ENCODE measurements around the gene AGK. TPM values are rescaled to one million over a fixed set of nuclear protein-coding genes. Genes with fewer than 3 reads are reported as not detected.

The AGK gene
- total RNA-seq, 4 donors from 2014 or later = 9.8 to 20.1 (median 14.9) TPM

DNA sequence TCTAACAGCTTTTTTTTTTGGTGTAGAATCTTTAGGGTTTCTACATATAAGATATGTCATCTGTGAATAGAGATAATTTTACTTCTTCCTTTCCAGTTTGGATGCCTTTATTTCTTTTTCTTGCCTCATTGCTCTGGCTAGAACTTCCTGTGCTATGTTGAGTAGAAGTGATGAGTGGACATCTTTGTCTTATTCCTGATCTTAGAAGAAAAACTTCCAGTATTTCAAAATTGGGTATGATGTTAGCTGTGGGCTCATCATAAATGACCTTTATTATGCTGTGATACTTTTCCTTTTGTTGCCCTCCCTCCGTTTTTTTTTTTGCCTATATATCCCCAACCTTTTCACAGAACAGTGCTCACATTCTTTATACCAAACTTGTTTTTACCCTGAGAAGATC, 8.8 kb downstream of the AGK start:
- WGBS, 2 donors = 95 to 97% methylated on average over 1 of the region's 1 CpG
- TF ChIP-seq POLR2A (IDR thresholded peaks at IDR 0.05) = no peak
- TF ChIP-seq, protein P1, sequence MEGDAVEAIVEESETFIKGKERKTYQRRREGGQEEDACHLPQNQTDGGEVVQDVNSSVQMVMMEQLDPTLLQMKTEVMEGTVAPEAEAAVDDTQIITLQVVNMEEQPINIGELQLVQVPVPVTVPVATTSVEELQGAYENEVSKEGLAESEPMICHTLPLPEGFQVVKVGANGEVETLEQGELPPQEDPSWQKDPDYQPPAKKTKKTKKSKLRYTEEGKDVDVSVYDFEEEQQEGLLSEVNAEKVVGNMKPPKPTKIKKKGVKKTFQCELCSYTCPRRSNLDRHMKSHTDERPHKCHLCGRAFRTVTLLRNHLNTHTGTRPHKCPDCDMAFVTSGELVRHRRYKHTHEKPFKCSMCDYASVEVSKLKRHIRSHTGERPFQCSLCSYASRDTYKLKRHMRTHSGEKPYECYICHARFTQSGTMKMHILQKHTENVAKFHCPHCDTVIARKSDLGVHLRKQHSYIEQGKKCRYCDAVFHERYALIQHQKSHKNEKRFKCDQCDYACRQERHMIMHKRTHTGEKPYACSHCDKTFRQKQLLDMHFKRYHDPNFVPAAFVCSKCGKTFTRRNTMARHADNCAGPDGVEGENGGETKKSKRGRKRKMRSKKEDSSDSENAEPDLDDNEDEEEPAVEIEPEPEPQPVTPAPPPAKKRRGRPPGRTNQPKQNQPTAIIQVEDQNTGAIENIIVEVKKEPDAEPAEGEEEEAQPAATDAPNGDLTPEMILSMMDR (IDR thresholded peaks at IDR 0.05) = no peak
- intact Hi-C loops (cut with DNase I; ENCODE audit: low total_unique reads) = no loop called here
- no peak overlapping the region for H3K4me3 ChIP-seq (ENCODE audit: low read depth, poor library complexity, severe bottlenecking)
- DNase-seq (ENCODE audit: low spot score in 2 of 2) = no peak

DNA sequence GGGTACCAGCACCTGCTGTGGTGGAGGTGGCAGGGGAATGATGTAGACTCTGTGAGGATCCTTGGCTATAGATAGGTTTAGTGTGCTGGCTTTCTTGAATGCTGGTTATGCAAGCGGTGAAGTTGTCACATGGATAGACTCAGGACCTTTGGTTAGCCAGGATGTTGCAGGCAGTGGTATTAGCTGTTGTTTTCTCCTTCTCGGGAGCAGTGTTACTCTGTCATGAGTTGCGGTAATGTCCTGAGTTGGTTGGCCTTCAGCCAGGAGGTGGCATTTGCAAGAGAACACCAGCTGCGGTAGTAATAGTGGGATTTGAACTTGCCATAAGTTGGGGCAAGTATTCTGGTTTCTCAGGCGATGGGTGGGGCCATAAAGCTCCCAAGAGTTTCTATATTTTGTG, 10.8 kb downstream of the AGK start:
- WGBS, 2 donors = 88 to 98% methylated on average over 5 of the region's 5 CpGs
- DNase-seq (ENCODE audit: low spot score in 2 of 2) = no peak
- no peak for TF ChIP-seq POLR2A (IDR thresholded peaks at IDR 0.05)
- TF ChIP-seq, protein P1 (IDR thresholded peaks at IDR 0.05) = no peak
- H3K4me3 ChIP-seq (ENCODE audit: low read depth, poor library complexity, severe bottlenecking) = no peak overlapping the region
- intact Hi-C loops (cut with DNase I; ENCODE audit: low total_unique reads) = no loop called here

DNA sequence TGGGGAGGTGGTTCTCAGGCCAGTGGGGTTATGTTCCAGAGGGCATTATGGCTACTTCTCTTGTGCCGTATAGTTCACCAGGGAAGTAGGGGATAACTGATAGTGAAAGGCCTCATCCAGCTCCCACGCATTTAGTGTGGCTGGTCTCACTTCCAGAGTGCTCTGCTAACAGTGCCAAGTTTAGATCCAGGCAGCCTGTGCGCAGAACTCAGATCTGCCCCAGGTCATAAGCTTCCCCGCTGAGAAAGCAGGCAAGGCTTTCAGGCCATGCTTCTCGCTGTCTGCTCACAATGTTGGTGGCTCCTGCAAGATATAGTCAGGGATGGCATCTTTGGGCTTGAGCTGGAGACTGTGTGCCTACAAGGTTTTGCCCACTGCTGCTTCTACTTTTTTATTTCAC, 11.3 kb downstream of the AGK start:
- no peak for TF ChIP-seq POLR2A (IDR thresholded peaks at IDR 0.05)
- intact Hi-C loops (cut with DNase I; ENCODE audit: low total_unique reads) = no loop called here
- H3K4me3 ChIP-seq (ENCODE audit: low read depth, poor library complexity, severe bottlenecking) = no peak overlapping the region
- 97% methylated on average over 4 to 5 of the region's 5 CpGs for WGBS, 2 donors
- DNase-seq (ENCODE audit: low spot score in 2 of 2) = no peak

DNA sequence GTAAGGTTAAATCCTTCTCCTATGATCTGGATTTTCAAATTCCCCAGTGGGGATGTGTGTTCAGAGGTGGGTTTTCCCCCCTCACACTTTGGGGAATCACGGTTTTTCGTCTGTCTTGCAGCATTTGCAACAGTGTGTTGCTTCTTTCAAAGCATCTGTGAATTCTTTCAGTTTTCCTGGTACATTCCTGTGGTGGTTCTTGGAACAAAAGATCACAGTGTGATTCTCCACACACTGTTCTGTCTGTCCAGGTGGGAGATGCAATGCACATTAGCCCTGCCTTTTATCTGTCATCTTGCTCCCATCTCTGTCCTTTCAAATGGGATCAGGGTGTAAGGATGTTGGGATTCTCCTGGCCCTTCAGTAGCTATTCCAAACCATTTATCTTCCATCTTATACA, 11.8 kb downstream of the AGK start:
- intact Hi-C loops (cut with DNase I; ENCODE audit: low total_unique reads) = no loop called here
- no peak for DNase-seq (ENCODE audit: low spot score in 2 of 2)
- H3K4me3 ChIP-seq (ENCODE audit: low read depth, poor library complexity, severe bottlenecking) = no peak overlapping the region
- TF ChIP-seq, protein P1 (IDR thresholded peaks at IDR 0.05) = no peak
- TF ChIP-seq POLR2A (IDR thresholded peaks at IDR 0.05) = no peak
- 85 to 97% methylated on average over 2 of the region's 2 CpGs for WGBS, 2 donors

DNA sequence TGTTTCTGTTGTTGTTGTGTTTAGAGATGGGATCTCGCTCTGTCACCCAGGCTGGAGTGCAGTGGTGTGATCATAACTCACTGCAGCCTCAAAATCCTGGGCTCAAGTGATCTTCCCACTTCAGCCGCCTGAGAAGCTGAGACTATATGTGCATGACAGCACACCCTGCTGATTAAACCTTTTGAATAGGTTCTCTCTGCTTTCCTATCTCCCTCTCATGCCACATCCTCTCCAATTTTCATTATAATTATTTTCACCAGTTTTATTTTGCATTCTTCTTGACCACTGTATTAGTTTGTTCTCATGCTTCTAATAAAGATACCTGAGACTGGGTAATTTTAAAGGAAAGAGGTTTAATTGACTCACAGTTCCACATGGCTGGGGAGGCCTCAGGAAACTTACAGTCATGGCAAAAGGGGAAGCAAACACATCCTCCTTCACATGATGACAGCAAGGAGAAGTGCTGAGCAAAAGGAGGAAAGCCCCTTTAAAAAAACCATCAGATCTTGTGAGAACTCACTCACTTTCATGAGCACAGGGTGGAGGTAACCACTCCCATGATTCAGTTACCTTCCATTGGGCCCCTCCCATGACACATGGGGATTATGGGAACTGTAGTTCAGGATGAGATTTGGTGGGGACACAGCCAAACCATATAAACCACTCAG, 12.9 kb downstream of the AGK start:
- intact Hi-C loops (cut with DNase I; ENCODE audit: low total_unique reads) = no loop called here
- WGBS, 2 donors = 88 to 95% methylated on average over 2 of the region's 2 CpGs

DNA sequence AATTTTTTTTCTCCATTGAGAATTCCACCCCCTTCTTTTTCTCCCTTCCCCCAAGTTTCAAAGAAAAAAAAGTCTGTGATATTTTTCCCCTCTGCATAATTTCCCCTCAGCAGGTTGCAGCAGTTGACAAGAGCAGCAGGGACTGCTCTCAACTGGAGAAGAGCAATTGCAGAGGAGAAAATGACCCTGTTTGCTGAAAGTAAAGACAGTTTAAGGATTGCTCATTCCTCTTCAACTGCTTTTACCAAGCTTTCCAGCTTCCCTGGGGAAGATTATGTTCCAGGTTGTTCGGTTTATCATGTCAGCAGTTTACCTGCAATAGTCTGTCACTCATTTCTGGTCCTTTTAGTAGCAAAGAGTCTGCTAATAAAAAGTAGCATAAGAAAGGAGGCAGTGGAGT, 16.2 kb downstream of the AGK start:
- H3K4me3 ChIP-seq (ENCODE audit: low read depth, poor library complexity, severe bottlenecking) = no peak overlapping the region
- DNase-seq (ENCODE audit: low spot score in 2 of 2) = no peak
- 100% methylated on average over 1 of the region's 1 CpG for WGBS, 2 donors
- no peak for TF ChIP-seq POLR2A (IDR thresholded peaks at IDR 0.05)
- TF ChIP-seq, protein P1 (IDR thresholded peaks at IDR 0.05) = no peak
- intact Hi-C loops (cut with DNase I; ENCODE audit: low total_unique reads) = no loop called here

More for the DNA sequence above, 12.9 kb downstream of the AGK start:
- TF ChIP-seq POLR2A (IDR thresholded peaks at IDR 0.05) = no peak
- TF ChIP-seq, protein P1 (IDR thresholded peaks at IDR 0.05) = no peak
- H3K4me3 ChIP-seq (ENCODE audit: low read depth, poor library complexity, severe bottlenecking) = no peak overlapping the region
- DNase-seq (ENCODE audit: low spot score in 2 of 2) = no peak

Measured in lower leg skin (tissue), 4 donors.